SW480 (cell line): ENCODE measurements around the gene P2RX6.
"Not testable (repeated sequence)": the region's sequence is repeated elsewhere in the genome, so short reads cannot be mapped to it uniquely, and the experiment has no call there.

ENCODE experiments used
- DNase-seq: peaks from one replicate; pipeline ENCODE4 v3.0.0-alpha.2; 2016; ENCODE audit warnings: low spot score

Gene P2RX6

GRCh38 chr22:20994128-20994901 is 20.6 kb upstream of the P2RX6 start:
- no peak for DNase-seq

- no peak for DNase-seq
Measured at GRCh38 chr22:20994902-20995241, 20.1 kb upstream of the P2RX6 start.

GRCh38 chr22:20995329-20996030 is 19.5 kb upstream of the P2RX6 start:
- DNase-seq: no peak

- DNase-seq: no peak
Measured at GRCh38 chr22:20996031-20996410, 18.9 kb upstream of the P2RX6 start.

GRCh38 chr22:20996598-20997535 is 18.1 kb upstream of the P2RX6 start:
- no peak for DNase-seq

GRCh38 chr22:20997536-20998257 is 17.3 kb upstream of the P2RX6 start:
- DNase-seq: no peak

GRCh38 chr22:20998411-20999336 is 16.3 kb upstream of the P2RX6 start:
- no peak for DNase-seq

- DNase-seq: no peak
Measured at GRCh38 chr22:20999350-21000206, 15.4 kb upstream of the P2RX6 start.

- no peak for DNase-seq
Measured at GRCh38 chr22:21000207-21000986, 14.6 kb upstream of the P2RX6 start.

- DNase-seq: no peak
Measured at GRCh38 chr22:21000987-21001600, 13.9 kb upstream of the P2RX6 start.

- peak; percentile 93 for DNase-seq
Measured at GRCh38 chr22:21001601-21002325, 13.2 kb upstream of the P2RX6 start, which contains the start of gene THAP7. THAP7 (minus strand) TSS chr22:21002118; CDS start chr22:21001911, 207 bp downstream.

GRCh38 chr22:21003782-21004181 is 11.2 kb upstream of the P2RX6 start:
- no peak for DNase-seq

GRCh38 chr22:21009208-21009607 is 5.8 kb upstream of the P2RX6 start:
- not testable (repeated sequence) for DNase-seq

- DNase-seq: no peak
Measured at GRCh38 chr22:21009638-21010425, 5.1 kb upstream of the P2RX6 start.

- DNase-seq: no peak
Measured at GRCh38 chr22:21010426-21011113, 4.4 kb upstream of the P2RX6 start.
